ENCODE results near the gene CNPY2. TPM values are rescaled to one million over a fixed set of nuclear protein-coding genes. Genes with fewer than 3 reads are reported as not detected.

CNPY2 gene
- total and polyA plus RNA-seq, 8 donors, result 39.7 to 112 (median 87.4) TPM

GRCh38 chr12:56261503-56262232 lies 54.1 kb downstream of the CNPY2 start:
- intact Hi-C loops (cut with DNase I; ENCODE audit: low total_unique reads), result no loop called here

GRCh38 chr12:56260921-56261320 lies 54.9 kb downstream of the CNPY2 start:
- 81 to 97% (median 89%) methylated on average over 3 of the region's 3 CpGs for WGBS, 5 donors
- DNase-seq, result no peak
- TF ChIP-seq EP300 (IDR thresholded peaks at IDR 0.05), result no peak
- no peak for TF ChIP-seq POLR2A (IDR thresholded peaks at IDR 0.05)
- TF ChIP-seq CTCF (IDR thresholded peaks at IDR 0.05), result no peak
- TF ChIP-seq POLR2AphosphoS5 (IDR thresholded peaks at IDR 0.05), result no peak
- intact Hi-C loops (cut with DNase I; ENCODE audit: low total_unique reads), result no loop called here
- Histone ChIP-seq H3K4me1 (peaks cover 16 to 31% (median 27%) of the 10 kb centered on the region in 4 donors), H3K9me3 (no peaks in the 10 kb centered on the region), H3K36me3 (peaks cover 1 to 5% (median 3%) of the 10 kb centered on the region in 4 donors), H3K27me3 (no peaks in the 10 kb centered on the region), H3K4me3 (no peak overlapping the region), H3K27ac (no peak overlapping the region)

More at GRCh38 chr12:56261503-56262232, 54.1 kb downstream of the CNPY2 start:
- H3K36me3 ChIP-seq, result no peaks in the 10 kb centered on the region
- no peak overlapping the region for H3K27ac ChIP-seq
- peaks cover 13 to 30% (median 26%) of the 10 kb centered on the region in 4 donors for H3K4me1 ChIP-seq
- no peak for DNase-seq
- H3K9me3 ChIP-seq, result no peaks in the 10 kb centered on the region
- TF ChIP-seq CTCF (IDR thresholded peaks at IDR 0.05) (no peak), POLR2A (IDR thresholded peaks at IDR 0.05) (no peak), POLR2AphosphoS5 (IDR thresholded peaks at IDR 0.05) (no peak), EP300 (IDR thresholded peaks at IDR 0.05) (no peak)
- WGBS, 5 donors, result 86 to 90% (median 89%) methylated on average over 5 of the region's 5 CpGs
- H3K27me3 ChIP-seq, result no peaks in the 10 kb centered on the region
- H3K4me3 ChIP-seq, result no peak overlapping the region

GRCh38 chr12:56260380-56260779 lies 55.4 kb downstream of the CNPY2 start:
- no peak for DNase-seq
- H3K36me3 ChIP-seq, result peaks cover 7 to 11% (median 9%) of the 10 kb centered on the region in 4 donors
- 86 to 95% (median 91%) methylated on average over 8 of the region's 8 CpGs for WGBS, 5 donors
- H3K4me1 ChIP-seq, result peaks cover 16 to 31% (median 28%) of the 10 kb centered on the region in 4 donors
- H3K4me3 ChIP-seq, result no peak overlapping the region
- no peaks in the 10 kb centered on the region for H3K27me3 ChIP-seq
- TF ChIP-seq POLR2AphosphoS5 (IDR thresholded peaks at IDR 0.05), result no peak
- no peak for TF ChIP-seq CTCF (IDR thresholded peaks at IDR 0.05)
- TF ChIP-seq POLR2A (IDR thresholded peaks at IDR 0.05), result no peak
- no peak for TF ChIP-seq EP300 (IDR thresholded peaks at IDR 0.05)
- intact Hi-C loops (cut with DNase I; ENCODE audit: low total_unique reads), result no loop called here
- no peak overlapping the region for H3K27ac ChIP-seq
- H3K9me3 ChIP-seq, result no peaks in the 10 kb centered on the region

Small RNA genes within 50 kb of the gene (small RNA-seq; reads per million reads assigned to genes)
- gene RNU7-40P, result 0 reads per million in 4 donors

Other genes starting within 250 kb of the CNPY2 start
- 100 to 1,000 TPM; 218 to 367 (median 286) TPM for gene ERBB3, start 235.8 kb downstream of the CNPY2 start, total RNA-seq
- 10 to 100 TPM; 26.6 to 45.9 (median 43.1) TPM for gene ERBB3, start 235.8 kb downstream of the CNPY2 start, polyA plus RNA-seq
- gene PA2G4, start 211.4 kb downstream of the CNPY2 start, total RNA-seq, result 100 to 1,000 TPM in 2 of 5 donors, 10 to 100 TPM in 3; 33.8 to 144 (median 68.7) TPM
- 100 to 1,000 TPM in 1 of 3 donors, 10 to 100 TPM in 2; 74.1 to 101 (median 95.1) TPM for gene PA2G4, start 211.4 kb downstream of the CNPY2 start, polyA plus RNA-seq
- 1,000 to 10,000 TPM; 1,483 to 3,736 (median 1,919) TPM for gene RPL41, start 199.4 kb downstream of the CNPY2 start, total RNA-seq
- 1,000 to 10,000 TPM; 5,931 to 8,449 (median 6,584) TPM for gene RPL41, start 199.4 kb downstream of the CNPY2 start, polyA plus RNA-seq
- 1 to 10 TPM in 3 of 5 donors, under 1 TPM in 2; under 0.01 to 5.8 (median 3.1) TPM for gene ZC3H10, start 197.7 kb downstream of the CNPY2 start, total RNA-seq
- gene ZC3H10, start 197.7 kb downstream of the CNPY2 start, polyA plus RNA-seq, result 1 to 10 TPM; 1.5 to 2.2 (median 1.8) TPM
- 100 to 1,000 TPM in 1 of 5 donors, 10 to 100 TPM in 4; 23.3 to 142 (median 63.7) TPM for gene ESYT1, start 187.7 kb downstream of the CNPY2 start, total RNA-seq
- 10 to 100 TPM in 2 of 3 donors, 1 to 10 TPM in 1; 8.6 to 32.8 (median 13.8) TPM for gene ESYT1, start 187.7 kb downstream of the CNPY2 start, polyA plus RNA-seq
- gene MYL6B, start 163.4 kb downstream of the CNPY2 start, total RNA-seq, result 10 to 100 TPM in 3 of 5 donors, 1 to 10 TPM in 1, not detected in 1; 4.9 to 24.3 (median 20.6) TPM
- gene MYL6B, start 163.4 kb downstream of the CNPY2 start, polyA plus RNA-seq, result 10 to 100 TPM; 53.4 to 98.1 (median 60.2) TPM
- 1,000 to 10,000 TPM; 1,132 to 3,648 (median 2,772) TPM for gene MYL6, start 157.6 kb downstream of the CNPY2 start, total RNA-seq
- gene MYL6, start 157.6 kb downstream of the CNPY2 start, polyA plus RNA-seq, result 1,000 to 10,000 TPM; 3,181 to 4,672 (median 3,569) TPM
- gene SMARCC2, start 126.5 kb downstream of the CNPY2 start, total RNA-seq, result 100 to 1,000 TPM in 2 of 5 donors, 10 to 100 TPM in 3; 58.0 to 131 (median 72.1) TPM
- gene SMARCC2, start 126.5 kb downstream of the CNPY2 start, polyA plus RNA-seq, result 10 to 100 TPM; 12.5 to 25.7 (median 20.1) TPM
- gene RNF41, start 94.1 kb downstream of the CNPY2 start, total RNA-seq, result 10 to 100 TPM; 29.4 to 92.4 (median 52.7) TPM
- gene RNF41, start 94.1 kb downstream of the CNPY2 start, polyA plus RNA-seq, result 10 to 100 TPM; 10.4 to 20.5 (median 17.4) TPM
- gene NABP2, start 91.6 kb downstream of the CNPY2 start, total RNA-seq, result 10 to 100 TPM in 2 of 5 donors, 1 to 10 TPM in 3; 1.2 to 13.9 (median 8.0) TPM
- 10 to 100 TPM; 22.2 to 36.5 (median 28.0) TPM for gene NABP2, start 91.6 kb downstream of the CNPY2 start, polyA plus RNA-seq
- gene SLC39A5, start 85.9 kb downstream of the CNPY2 start, total RNA-seq, result 100 to 1,000 TPM in 1 of 5 donors, 10 to 100 TPM in 1, 1 to 10 TPM in 1, not detected in 2; 8.0 to 450 (median 18.7) TPM
- under 1 TPM in 2 of 3 donors, not detected in 1; 0.15 to 1.00 TPM for gene SLC39A5, start 85.9 kb downstream of the CNPY2 start, polyA plus RNA-seq
- 10 to 100 TPM in 4 of 5 donors, 1 to 10 TPM in 1; 2.3 to 28.3 (median 14.2) TPM for gene ANKRD52, start 57.6 kb downstream of the CNPY2 start, total RNA-seq
- 1 to 10 TPM; 3.1 to 6.7 (median 3.4) TPM for gene ANKRD52, start 57.6 kb downstream of the CNPY2 start, polyA plus RNA-seq
- gene COQ10A, start 49.0 kb downstream of the CNPY2 start, total RNA-seq, result 10 to 100 TPM in 2 of 5 donors, 1 to 10 TPM in 3; 6.8 to 86.4 (median 9.4) TPM
- 10 to 100 TPM in 1 of 3 donors, 1 to 10 TPM in 2; 4.4 to 10.1 (median 7.0) TPM for gene COQ10A, start 49.0 kb downstream of the CNPY2 start, polyA plus RNA-seq
- 100 to 1,000 TPM; 109 to 174 (median 135) TPM for gene CS, start 15.7 kb downstream of the CNPY2 start, total RNA-seq
- 10 to 100 TPM; 51.9 to 63.7 (median 55.4) TPM for gene CS, start 15.7 kb downstream of the CNPY2 start, polyA plus RNA-seq
- gene PAN2, start 18.0 kb upstream of the CNPY2 start, total RNA-seq, result 100 to 1,000 TPM in 2 of 5 donors, 10 to 100 TPM in 3; 41.7 to 146 (median 49.3) TPM
- gene PAN2, start 18.0 kb upstream of the CNPY2 start, polyA plus RNA-seq, result 10 to 100 TPM in 1 of 3 donors, 1 to 10 TPM in 2; 4.9 to 28.4 (median 9.5) TPM
- 1 to 10 TPM in 1 of 5 donors, not detected in 4; 1.1 TPM for gene IL23A, start 22.9 kb upstream of the CNPY2 start, total RNA-seq
- 1 to 10 TPM in 1 of 3 donors, under 1 TPM in 1, not detected in 1; 0.56 to 1.9 TPM for gene IL23A, start 22.9 kb upstream of the CNPY2 start, polyA plus RNA-seq
- gene STAT2, start 44.1 kb upstream of the CNPY2 start, total RNA-seq, result 100 to 1,000 TPM in 4 of 5 donors, 10 to 100 TPM in 1; 82.6 to 245 (median 104) TPM
- 10 to 100 TPM; 22.6 to 29.6 (median 28.3) TPM for gene STAT2, start 44.1 kb upstream of the CNPY2 start, polyA plus RNA-seq
- gene APOF, start 46.9 kb upstream of the CNPY2 start, total RNA-seq, result not detected
- not detected for gene APOF, start 46.9 kb upstream of the CNPY2 start, polyA plus RNA-seq
- gene TIMELESS, start 133.4 kb upstream of the CNPY2 start, total RNA-seq, result 10 to 100 TPM in 2 of 5 donors, 1 to 10 TPM in 3; 3.8 to 64.7 (median 8.1) TPM
- 1 to 10 TPM; 4.0 to 7.4 (median 5.2) TPM for gene TIMELESS, start 133.4 kb upstream of the CNPY2 start, polyA plus RNA-seq
- not detected for gene MIP, start 138.7 kb upstream of the CNPY2 start, total RNA-seq
- not detected for gene MIP, start 138.7 kb upstream of the CNPY2 start, polyA plus RNA-seq
- gene SPRYD4, start 152.6 kb upstream of the CNPY2 start, total RNA-seq, result 1 to 10 TPM in 4 of 5 donors, under 1 TPM in 1; 0.29 to 5.8 (median 3.5) TPM
- gene SPRYD4, start 152.6 kb upstream of the CNPY2 start, polyA plus RNA-seq, result 1 to 10 TPM; 1.8 to 2.1 (median 2.0) TPM
- gene GLS2, start 172.2 kb upstream of the CNPY2 start, total RNA-seq, result 1 to 10 TPM in 3 of 5 donors, not detected in 2; 1.3 to 7.6 (median 3.9) TPM
- gene GLS2, start 172.2 kb upstream of the CNPY2 start, polyA plus RNA-seq, result 10 to 100 TPM in 1 of 3 donors, 1 to 10 TPM in 2; 2.6 to 11.2 (median 5.4) TPM
- gene RBMS2, start 205.8 kb upstream of the CNPY2 start, total RNA-seq, result 100 to 1,000 TPM in 1 of 5 donors, 10 to 100 TPM in 2, 1 to 10 TPM in 2; 5.2 to 123 (median 32.3) TPM
- gene RBMS2, start 205.8 kb upstream of the CNPY2 start, polyA plus RNA-seq, result 1 to 10 TPM; 4.2 to 9.7 (median 8.2) TPM

Data from stomach (tissue), 9 donors.